Middle frontal gyrus (tissue), 1 donor: ENCODE data around the gene SLC7A8.

Experiments
- DNase-seq: peaks from one replicate; pipeline ENCODE4 v3.0.0-alpha.2; 2015; ENCODE audit warnings: low spot score; ENCODE audit errors: extremely low spot score

SLC7A8 gene

DNA sequence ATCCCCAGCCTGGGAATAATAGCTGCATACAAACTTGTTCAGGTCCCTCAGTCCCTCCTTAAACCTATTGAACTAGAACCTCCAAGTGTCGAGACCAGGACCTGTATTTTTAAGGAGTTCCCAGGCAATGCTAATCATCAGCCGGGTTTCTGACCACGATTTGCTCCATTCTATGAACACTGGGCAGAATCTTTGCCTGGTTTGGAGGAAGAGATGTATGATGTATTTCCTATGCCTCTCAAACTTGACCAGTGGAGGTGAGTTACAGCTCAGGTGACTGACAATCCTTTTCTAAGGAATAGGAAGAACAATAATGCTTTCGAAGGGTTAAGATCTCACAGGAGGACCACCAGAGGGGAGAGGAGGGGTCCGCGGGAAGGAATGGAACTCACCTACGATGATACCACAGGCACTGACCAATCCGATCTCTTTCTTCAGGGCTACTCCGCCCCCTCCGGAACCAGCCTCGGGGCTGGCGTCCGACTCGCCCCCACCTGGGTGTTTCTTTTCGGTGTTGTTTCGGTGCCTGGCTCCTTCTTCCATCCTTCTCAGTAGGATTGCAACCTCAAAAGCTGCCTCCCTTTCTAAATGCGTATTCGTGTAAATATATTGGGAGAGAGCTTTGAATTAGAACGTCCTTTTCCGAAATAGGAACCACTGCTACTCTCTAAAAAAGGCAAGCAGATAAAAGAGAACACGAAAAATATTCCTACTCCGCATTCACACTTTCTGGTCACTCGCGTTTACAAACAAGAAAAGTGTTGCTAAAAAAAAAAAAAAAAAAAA is 895 bp downstream of the SLC7A8 start:
- peak; percentile 45 for DNase-seq

DNA sequence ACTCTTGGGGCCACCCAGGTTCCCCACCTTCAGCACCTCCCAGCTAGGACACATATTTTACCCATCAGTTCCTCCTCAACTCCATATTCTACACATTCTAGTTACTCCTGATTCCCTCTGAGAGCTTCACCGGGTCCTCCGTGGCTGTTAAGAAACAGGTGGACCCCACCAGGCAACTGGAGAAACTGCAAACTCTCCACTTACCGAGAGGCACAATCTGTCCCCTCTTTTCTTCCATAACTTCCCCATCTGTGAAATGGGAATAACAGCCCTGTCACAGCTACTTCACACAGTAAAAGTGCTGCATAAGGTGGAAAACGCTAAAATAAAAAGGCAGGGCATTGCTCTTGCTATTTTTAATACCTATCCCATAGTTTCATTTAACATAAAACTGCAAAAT is 1.5 kb downstream of the SLC7A8 start:
- DNase-seq = no peak

DNA sequence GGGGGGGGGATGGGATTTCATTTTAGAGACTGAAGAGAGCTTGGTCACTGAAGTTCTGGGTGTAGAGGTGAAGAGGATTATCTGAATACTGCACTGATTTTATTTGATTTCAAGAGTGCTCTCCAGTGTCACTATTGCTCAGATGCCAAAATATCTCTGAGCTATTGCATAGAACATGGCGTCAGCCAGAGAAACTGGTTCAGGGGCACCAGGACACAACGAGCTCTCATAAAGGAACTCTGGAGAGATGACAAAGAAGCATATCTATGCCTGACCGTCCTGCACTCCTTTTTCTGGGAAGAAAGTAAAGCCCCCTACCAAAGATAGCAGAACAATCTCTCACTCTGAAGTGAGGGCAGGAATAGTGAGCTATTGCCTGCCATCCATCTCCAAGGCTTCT is 2.0 kb downstream of the SLC7A8 start:
- no peak for DNase-seq

DNA sequence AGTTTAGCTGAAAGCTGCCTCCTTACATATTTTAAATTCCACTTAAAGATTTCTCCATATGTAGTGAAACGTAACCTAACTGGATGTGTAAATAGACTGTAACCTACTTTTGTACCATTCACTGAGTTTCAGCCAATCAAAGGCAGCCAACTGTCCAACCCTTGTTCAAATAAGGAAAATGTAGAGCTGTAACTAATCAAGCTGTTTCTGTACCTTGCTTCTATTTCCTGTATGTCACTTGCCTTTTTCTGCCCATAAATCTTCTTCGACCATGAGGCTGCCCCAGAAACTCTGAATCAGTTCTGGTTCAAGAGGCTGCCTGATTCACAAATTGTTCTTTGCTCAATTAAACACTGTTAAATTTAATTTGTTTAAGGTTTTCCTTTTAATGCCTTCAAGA is 6.3 kb downstream of the SLC7A8 start:
- no peak for DNase-seq

DNA sequence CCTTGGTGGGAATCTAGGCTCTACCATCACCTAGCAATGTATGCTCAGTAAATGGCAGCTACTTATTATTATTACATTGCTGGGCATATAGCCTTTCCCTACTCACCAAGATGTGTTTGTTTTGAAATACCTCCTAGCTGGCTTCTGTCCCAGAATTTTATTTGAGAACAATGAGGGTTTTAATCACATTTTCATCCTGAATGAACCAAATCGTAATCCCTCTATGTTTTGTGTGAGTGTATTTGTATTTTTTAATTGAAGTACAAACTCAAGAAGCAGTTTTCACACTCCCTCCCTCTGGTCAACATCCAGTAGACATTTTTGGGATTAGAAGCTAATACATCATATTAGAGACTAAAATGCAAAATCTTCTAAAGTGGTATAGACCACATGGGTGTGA is 7.6 kb downstream of the SLC7A8 start:
- DNase-seq = no peak

DNA sequence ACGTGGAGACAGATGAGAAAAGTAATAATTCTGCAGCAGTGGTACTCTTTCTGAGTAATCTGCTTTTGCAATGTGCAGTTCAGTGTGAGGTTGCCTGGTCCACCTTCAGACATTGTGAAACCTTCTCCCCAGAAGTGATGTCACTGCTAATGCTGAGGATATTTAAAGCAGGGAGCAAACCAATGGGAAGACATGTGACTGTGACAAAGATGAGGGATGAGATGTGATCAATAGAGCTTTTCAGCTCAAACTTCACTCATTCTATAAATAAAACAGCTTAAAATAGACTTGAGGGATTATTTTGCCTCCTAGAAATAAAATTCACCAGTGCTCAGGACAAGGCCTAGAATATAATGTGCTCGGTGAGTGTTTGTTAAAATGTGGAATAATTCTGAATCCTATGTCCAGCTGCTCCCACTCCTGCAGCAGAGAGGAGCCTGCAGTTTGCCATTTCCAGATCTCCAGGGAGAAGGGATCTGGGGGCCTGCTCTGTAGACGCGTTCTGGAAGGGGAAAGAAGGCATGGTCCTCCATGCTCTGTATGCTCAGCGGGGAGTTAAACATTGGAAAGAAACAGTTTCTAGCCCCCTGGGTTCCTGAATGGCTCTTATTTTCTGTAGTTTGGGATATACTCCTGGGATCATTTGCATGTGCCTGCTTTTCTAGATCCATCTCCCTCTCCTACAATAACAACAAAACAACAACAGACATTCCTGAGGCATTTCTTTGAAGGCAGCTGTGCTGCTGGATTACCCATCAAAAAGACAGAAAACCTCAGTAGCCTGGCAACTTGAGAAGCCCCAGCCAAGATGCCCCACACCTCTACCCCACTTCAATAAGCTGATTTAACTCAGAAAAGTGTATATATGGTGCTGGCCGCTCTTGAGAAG is 8.9 kb downstream of the SLC7A8 start:
- DNase-seq = no peak

DNA sequence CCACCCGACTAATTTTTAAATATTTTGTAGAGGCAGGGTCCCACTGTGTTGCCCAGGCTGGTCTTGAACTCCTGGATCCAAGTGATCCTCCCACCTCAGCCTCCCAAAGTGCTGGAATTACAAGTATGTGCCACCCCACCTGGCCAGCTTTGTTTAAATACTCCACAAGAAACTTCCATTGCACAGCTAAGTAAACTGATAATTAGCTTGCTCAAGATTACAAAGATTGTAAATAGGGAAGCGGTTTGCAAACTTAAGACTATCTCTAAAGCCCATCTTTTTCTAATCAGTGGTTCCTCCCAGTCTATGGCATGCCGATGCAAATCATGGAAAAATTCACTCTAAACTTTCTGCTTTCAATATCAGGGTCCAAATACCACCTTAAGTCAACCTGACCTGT is 9.7 kb downstream of the SLC7A8 start:
- DNase-seq = no peak

DNA sequence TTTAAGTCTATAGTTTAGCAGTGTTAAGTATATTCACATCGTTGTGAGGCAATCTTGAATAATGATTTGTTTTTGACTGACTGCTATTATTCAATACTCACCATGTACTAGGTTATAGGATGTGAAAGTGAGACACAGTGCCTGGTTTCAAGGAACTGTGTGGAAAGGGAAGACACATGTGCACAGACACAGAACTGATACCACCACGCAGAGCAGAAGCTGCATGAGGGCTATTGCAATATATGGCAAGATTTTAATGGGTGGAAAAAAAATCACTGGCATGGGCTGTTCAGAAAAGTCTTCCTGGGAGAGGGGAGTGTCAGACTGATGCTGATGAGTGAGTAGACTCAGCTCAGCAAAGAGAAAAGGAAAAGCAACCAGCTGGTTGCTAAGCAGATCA is 10.4 kb downstream of the SLC7A8 start:
- DNase-seq = no peak

DNA sequence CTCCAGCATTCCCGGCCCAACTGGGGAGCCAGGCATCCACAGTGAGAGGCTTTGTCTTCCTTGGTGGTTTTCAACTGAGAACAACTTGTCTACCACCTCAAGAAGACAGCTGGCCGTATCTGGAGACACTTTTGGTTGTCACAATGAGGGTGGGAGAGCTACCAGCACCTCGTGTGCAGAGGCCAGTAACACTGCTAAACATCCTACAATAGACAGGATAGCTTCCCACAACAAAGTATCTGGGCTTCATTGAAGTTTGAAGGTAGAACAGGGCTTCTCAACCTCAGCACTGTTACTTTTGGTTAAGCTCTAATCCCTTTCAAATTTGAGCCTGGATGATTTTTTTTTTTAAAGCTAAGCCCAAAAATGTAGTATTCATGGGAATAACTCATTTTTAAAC is 10.9 kb downstream of the SLC7A8 start:
- DNase-seq = no peak

DNA sequence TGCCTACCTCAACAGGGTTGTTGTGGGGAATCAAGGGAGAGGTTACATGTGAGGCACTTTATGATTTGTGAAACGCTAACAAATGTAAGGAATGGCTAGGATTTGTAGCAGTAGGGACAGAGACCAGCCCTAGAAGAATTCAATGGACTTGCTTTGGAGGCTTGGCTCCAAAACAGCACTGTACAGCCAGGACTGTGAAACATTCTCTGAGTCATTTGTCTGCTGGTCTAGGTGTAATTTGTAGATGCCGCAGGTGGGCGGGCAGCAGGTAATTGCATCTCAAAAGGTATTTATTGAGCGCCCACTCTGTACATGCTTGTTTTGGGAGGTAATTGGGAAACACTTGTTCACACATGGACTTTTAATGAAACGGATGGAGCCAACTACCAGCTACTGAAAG is 11.4 kb downstream of the SLC7A8 start:
- no peak for DNase-seq

DNA sequence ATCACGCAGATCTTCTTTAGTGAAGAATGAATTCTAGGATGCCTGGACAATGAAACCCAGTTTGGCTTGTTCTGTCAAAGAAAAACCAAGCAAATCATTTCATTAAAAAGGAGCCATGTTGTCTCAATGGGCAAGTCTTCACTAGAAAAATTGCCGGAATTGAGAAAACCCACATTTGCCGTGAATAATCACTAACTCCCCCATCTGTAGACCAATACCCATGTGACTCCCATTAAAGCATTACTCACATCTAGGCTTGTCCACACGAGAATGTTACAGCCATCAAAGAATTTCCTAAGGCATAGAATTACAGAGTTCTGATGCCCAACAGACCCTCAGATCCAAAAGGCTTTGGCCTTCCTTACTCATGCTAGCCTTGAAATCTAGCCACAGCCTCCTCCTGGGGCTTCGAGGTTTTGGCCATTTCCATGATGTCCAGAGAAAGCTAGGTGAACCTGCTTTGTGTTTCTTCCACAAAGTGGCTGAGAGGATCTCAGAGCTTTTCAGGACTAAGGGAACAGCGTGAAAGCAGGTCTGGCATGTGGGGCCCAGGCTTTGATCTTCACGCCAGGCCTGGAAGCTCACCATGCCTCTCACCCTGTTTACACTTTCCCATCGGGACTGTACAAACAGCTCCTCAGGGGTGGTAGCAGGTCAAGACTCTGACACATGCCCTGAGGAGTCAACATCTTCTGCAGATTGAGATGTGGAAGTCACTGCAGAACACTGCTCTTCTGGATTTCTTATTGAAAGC is 12.1 kb downstream of the SLC7A8 start:
- no peak for DNase-seq

DNA sequence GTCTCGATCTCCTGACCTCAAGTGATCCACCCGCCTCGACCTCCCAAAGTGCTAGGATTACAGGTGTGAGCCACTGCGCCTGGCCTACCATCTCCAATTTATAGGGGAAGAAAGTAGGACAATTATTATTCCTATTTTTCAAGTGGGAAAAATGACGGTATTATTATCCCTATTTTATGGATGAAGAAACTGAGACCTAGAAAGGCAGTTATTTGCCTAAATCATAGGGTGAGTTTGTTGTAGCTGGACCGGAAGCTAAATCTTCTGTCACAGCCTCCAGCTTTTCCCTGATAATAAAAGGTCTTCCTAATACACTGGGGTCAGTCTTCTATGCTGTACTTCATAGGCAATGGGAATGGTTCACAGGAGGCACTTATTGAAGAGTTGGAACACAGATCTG is 13.8 kb downstream of the SLC7A8 start:
- no peak for DNase-seq

DNA sequence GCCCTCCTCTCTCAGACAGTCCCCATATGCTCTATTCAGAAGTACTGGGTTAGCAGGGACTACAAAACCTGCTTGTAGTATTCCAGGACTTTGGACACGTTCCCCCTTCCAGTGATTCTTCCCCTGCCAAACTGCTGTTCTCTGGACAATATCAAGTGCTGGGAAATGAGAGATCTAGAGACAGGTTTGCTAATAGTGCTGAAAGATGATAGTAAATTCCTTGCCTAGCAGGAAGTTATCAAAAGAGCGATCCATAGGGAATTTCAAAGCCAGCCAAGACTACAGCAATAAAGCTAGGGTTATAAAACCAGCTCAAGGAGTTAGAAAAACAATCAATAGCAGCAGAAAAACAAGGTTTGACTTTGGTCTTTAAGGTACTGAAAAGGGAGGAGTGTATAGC is 15.2 kb downstream of the SLC7A8 start:
- DNase-seq = no peak

DNA sequence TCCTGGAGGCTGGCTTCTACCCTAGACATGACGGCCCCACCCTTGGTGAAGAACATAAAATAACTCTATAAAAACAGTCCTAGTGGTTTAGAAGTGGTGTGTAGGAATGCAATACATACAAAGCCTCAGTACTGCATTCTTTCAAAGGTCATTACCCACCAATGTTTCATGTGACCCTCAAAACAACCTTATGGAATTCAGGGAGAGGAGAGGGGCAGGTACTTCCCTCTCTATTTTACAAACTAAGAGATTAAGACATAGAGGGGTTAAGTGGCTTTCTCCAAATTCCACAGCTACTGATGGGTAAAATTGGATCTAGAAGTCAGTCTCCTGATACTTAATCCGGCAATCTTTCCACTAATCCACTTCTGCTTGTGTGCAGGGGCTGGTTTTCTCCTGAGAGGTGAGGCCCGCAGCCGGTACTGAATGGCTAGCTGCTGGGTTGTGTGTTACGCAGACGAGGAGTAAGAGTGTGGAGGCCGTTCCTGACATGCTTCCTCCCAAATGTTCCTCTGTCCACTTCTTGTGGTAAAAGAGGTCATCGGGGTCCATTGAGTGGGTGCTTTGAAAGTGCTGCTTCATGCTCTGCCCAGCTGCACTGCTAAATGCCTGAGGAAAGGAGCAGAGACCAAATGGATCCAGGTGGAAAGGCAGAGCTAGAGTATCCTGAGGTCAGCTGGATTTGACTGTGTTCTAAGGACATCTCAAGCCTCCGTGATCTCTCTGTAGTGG is 16.2 kb downstream of the SLC7A8 start:
- DNase-seq = no peak

DNA sequence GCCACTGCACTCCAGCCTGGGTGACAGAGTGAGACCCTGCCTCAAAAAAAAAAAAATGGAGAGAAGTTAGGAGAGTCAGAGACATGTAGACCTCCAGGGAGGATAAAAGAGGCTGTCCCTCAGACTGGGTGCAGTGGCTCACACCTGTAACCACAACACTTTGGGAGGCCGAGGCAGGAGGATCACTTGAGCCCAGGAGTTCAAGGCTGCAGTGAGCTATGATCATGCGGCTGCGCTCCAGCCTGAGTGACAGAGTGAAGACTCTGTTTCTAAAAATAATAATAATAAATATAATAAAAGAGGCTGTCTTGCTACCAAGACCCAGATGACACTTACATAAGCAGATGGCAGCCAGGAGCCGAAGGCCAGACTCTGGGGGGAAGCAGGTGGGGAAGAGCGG is 18.5 kb downstream of the SLC7A8 start:
- DNase-seq = no peak

DNA sequence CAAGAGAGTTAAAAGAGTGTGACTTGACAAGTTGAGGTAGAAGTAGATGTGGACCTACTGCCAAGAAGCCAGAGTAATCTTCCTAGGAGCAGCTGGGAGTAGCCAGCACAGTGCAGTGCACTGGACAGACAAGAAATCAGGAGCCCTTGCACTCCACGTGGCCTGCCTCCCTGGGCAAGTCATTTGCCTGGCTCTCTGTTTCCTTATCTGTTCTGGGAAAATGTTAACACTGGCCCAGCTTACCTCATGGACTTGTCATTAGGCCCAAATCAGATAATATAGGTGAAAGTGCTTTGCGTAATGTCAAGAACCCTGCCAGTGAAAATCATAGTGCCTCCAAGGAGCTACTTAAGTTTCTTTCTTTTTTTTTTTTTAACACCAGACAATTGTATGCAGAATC is 19.2 kb downstream of the SLC7A8 start:
- no peak for DNase-seq

DNA sequence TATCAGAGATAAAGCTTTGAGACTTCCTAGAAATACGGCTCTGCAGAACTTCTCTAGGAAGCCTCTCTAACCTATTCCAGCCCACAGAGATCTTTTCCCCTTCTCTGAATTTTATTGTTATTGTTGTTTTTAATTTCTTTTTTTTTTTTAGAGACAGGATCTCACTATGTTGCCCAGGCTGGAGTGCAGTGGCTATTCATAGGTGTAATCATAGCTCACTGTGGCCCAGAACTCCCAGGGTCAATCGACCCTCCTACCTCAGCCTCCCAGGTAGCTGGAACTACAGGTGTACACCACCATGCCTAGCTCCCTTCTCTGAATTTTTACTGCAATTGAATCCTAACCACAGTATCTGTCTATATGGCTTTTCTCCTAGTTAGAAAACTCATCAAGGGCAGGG is 19.6 kb downstream of the SLC7A8 start:
- DNase-seq = no peak

DNA sequence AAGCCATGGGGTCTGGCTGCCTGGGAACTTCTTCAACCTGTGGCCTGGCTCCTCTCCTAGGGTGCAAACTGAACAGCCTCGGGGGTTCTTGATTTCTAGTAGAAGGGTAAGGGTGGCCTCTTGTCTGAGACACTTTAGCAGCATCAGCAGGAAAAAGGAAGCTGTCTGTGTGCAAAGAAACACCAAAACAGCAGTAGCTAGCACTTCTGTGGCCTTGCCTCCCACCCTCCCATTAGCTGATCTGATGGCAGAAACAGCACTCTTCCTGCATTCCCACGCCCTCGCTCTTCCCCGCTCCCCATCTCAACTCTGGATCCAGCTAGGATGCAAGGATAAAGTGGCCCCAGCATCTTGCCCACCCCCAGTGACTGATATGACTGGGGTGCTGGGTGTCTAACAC is 20.7 kb downstream of the SLC7A8 start:
- no peak for DNase-seq

DNA sequence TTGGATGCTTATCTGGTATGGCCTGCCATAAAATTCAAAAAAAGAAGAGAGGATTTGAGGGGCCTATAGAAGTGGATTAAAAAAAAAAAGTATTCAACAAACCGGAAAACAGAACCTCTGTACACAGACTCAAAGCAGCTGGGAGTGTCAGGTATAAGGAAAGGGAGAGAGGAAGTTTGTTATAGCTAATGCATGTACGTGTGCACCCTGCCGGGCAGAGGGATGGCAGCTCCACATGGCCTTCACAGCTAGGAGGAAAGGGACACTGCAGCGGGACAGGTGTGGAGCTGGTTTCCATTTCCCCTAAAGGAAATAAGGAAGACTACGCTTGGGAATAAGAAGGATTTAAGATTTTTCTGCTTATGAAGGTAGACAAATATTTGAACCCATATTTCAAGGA is 21.5 kb downstream of the SLC7A8 start:
- DNase-seq = no peak

DNA sequence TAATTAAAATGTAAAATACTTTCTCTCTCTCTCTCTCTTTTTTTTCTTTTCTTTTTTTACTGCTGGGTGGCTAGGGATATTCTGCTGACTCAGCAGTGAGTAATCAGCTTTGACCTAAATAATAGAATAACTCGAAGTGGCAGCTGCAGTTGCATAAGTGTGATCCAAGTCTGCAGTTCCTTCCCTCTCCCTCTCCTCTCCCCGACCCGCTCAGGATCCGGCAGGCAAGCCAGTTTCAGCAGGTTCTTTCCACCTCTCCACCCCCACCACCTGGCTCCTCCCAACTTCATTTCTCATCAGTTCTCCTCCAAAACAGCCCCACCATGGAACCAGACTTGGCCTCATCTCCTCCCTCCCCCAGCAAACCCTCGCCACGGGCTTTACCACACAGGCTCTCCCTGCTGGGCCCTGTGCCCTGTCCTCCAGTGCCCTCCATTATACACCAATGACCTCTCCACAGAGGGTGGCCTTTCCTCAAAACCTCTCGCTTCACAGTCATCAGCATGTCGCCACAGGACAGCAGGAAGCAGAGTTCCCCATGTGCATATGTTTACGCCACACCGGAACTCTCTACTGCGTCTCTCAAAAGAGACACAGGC is 22.4 kb downstream of the SLC7A8 start:
- DNase-seq = no peak

DNA sequence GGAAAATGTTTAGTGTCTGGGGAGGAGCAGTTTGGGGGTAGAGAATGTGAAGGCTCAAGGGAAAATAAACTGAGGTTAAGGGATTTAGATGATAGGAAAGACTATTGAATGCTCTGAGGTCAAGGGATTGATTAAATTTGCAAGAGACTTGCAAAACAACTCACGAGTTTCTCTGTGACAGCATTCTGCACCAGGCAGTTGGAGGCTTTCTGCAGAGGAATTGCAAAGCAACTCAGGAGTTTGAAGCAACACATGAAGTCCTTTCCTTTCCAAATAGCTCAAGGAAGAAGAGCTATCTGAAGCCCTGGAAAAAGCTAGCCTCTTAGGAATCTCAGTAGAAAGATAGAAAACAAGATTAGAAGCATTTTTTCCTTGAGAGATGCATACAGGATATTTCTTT is 23.9 kb downstream of the SLC7A8 start:
- DNase-seq = no peak
